H1 (cell line): ENCODE measurements around the gene ATP5ME. TPM values are rescaled to one million over a fixed set of nuclear protein-coding genes. Genes with fewer than 3 reads are reported as not detected.

Experiments used
- CTCF ChIA-PET: fragments of 300-600 bp; sonication (Branson Sonifier 250); formaldehyde crosslinking; loops from one replicate; lab custom pipeline; 2021; ENCODE audit not compliant: partially characterized antibody; lab: Charles Lee
- POLR2A ChIA-PET: fragments of 300-600 bp; sonication (Branson Sonifier 250); formaldehyde crosslinking; loops from one replicate; lab custom pipeline; 2021; ENCODE audit warnings: inconsistent platforms; ENCODE audit not compliant: partially characterized antibody; lab: Charles Lee
- DNase-seq, 2 experiments: peaks; one replicate each; pipeline versions ENCODE4 v3.0.0 to v3.0.0-alpha.2; 2010 to 2022; ENCODE audit warnings: low spot score in 2 of 2, low read depth in 1 of 2, mixed read lengths in 1 of 2
- FAIRE-seq: peaks from 2 replicates; lab custom pipeline; 2011; peaks lifted over from hg19 to GRCh38; lab: Jason Lieb, UNC
- H2AFZ ChIP-seq: 2 replicates; pipeline ENCODE4 v1.8.1; 2012; ENCODE audit warnings: low read length, inconsistent platforms
- H2AK5ac ChIP-seq: 2 replicates; pipeline ENCODE4 v1.6.1; 2013; ENCODE audit warnings: low read depth, low read length
- H2BK120ac ChIP-seq: replicated peaks from 2 replicates; pipeline ENCODE3; 2013; ENCODE audit warnings: low read depth, low read length, inconsistent platforms
- H2BK12ac ChIP-seq: 2 replicates; pipeline ENCODE4 v1.6.1; 2013; ENCODE audit warnings: low read depth, low read length
- H2BK15ac ChIP-seq: 2 replicates; pipeline ENCODE4 v1.6.1; 2013; ENCODE audit warnings: low read length
- H2BK20ac ChIP-seq: 2 replicates; pipeline ENCODE4 v1.6.1; 2013; ENCODE audit warnings: low read length
- H2BK5ac ChIP-seq: 2 replicates; pipeline ENCODE4 v1.6.1; 2013; ENCODE audit warnings: low read depth, low read length
- H3K14ac ChIP-seq: 2 replicates; pipeline ENCODE4 v1.6.1; 2013; ENCODE audit warnings: inconsistent platforms; ENCODE audit not compliant: insufficient read length
- H3K18ac ChIP-seq: 2 replicates; pipeline ENCODE4 v1.6.1; 2013; ENCODE audit warnings: low read length; ENCODE audit errors: extremely low read depth
- H3K23ac ChIP-seq: 2 replicates; pipeline ENCODE4 v1.6.1; 2013; ENCODE audit warnings: inconsistent platforms; ENCODE audit not compliant: insufficient read length
- H3K23me2 ChIP-seq: 2 replicates; pipeline ENCODE4 v1.6.1; 2013; ENCODE audit warnings: low read depth, low read length
- H3K27ac ChIP-seq: 2 replicates; pipeline ENCODE4 v1.6.1; 2011; ENCODE audit warnings: low read depth, low read length, inconsistent platforms
- H3K27me3 ChIP-seq, 4 experiments: replicated peaks in 1 of 4; 1 replicate in 1 of 4; 2 replicates in 3 of 4; pipeline versions ENCODE4 v1.6.1 to v1.8.1; 2011 to 2013; ENCODE audit warnings: low read length in 3 of 4, mild to moderate bottlenecking in 3 of 4, inconsistent platforms in 2 of 4, mixed read lengths in 2 of 4, moderate library complexity in 1 of 4; ENCODE audit not compliant: control insufficient read depth in 3 of 4, insufficient read depth in 3 of 4; ENCODE audit errors: extremely low read depth in 1 of 4
- H3K36me3 ChIP-seq, 4 experiments: 2 replicates each; pipeline versions ENCODE4 v1.6.1 to v1.8.1; 2011 to 2013; ENCODE audit warnings: mild to moderate bottlenecking in 4 of 4, low read length in 3 of 4, moderate library complexity in 2 of 4, control low read depth in 1 of 4, inconsistent platforms in 1 of 4; ENCODE audit not compliant: insufficient read depth in 4 of 4, control insufficient read depth in 2 of 4
- H3K4ac ChIP-seq: replicated peaks from 2 replicates; pipeline ENCODE3; 2013; ENCODE audit warnings: low read length, low read depth, mixed read lengths, inconsistent platforms; ENCODE audit not compliant: insufficient read length
- H3K4me1 ChIP-seq, 4 experiments: replicated peaks in 1 of 4; 1 replicate in 1 of 4; 2 replicates in 3 of 4; pipeline versions ENCODE4 v1.6.1 to v1.8.1; 2011 to 2013; ENCODE audit warnings: low read length in 3 of 4, inconsistent platforms in 2 of 4, mixed read lengths in 1 of 4; ENCODE audit not compliant: insufficient read depth in 4 of 4, control insufficient read depth in 3 of 4
- H3K4me2 ChIP-seq, 2 experiments: 2 replicates each; pipeline versions ENCODE4 v1.6.1 to v1.8.1; 2011 to 2013; ENCODE audit warnings: low read depth in 2 of 2, low read length in 2 of 2, control low read depth in 1 of 2, inconsistent platforms in 1 of 2, mild to moderate bottlenecking in 1 of 2; ENCODE audit not compliant: insufficient read depth in 1 of 2
- H3K4me3 ChIP-seq, 4 experiments: fragments of 200-600, 300-600 bp in 1 of 4; sonication (generic), shearing (Covaris generic), sonication (Bioruptor Twin) in 1 of 4; 2 replicates each; pipeline versions ENCODE4 v1.5.1 to v1.8.1; 2011 to 2016; ENCODE audit warnings: low read length in 4 of 4, low read depth in 3 of 4, control low read depth in 2 of 4, inconsistent platforms in 2 of 4, mild to moderate bottlenecking in 2 of 4, mixed read lengths in 1 of 4, moderate library complexity in 1 of 4; ENCODE audit not compliant: insufficient read depth in 2 of 4; ENCODE audit errors: extremely low read depth in 1 of 4
- H3K56ac ChIP-seq: replicated peaks from 2 replicates; pipeline ENCODE3; 2013; ENCODE audit warnings: low read depth, mild to moderate bottlenecking, mixed read lengths, low read length, inconsistent platforms; ENCODE audit not compliant: insufficient read length
- H3K79me1 ChIP-seq: 2 replicates; pipeline ENCODE4 v1.6.1; 2013; ENCODE audit warnings: low read depth, low read length, control low read depth
- H3K79me2 ChIP-seq, 2 experiments: 2 replicates each; pipeline versions ENCODE4 v1.6.1 to v1.8.1; 2012 to 2013; ENCODE audit warnings: low read length in 2 of 2, mild to moderate bottlenecking in 2 of 2, inconsistent platforms in 1 of 2; ENCODE audit not compliant: insufficient read depth in 2 of 2, control insufficient read depth in 1 of 2
- H3K9ac ChIP-seq, 4 experiments: replicated peaks in 1 of 4; 1 replicate in 1 of 4; 2 replicates in 3 of 4; pipeline versions ENCODE4 v1.6.1 to v1.8.1; 2011 to 2013; ENCODE audit warnings: low read depth in 3 of 4, low read length in 3 of 4, control low read depth in 2 of 4, mild to moderate bottlenecking in 2 of 4, moderate library complexity in 2 of 4, inconsistent platforms in 1 of 4; ENCODE audit errors: extremely low read depth in 1 of 4
- H3K9me3 ChIP-seq, 2 experiments: 2 replicates each; pipeline versions ENCODE4 v1.6.1 to v1.8.1; 2012 to 2013; ENCODE audit warnings: mild to moderate bottlenecking in 2 of 2, moderate library complexity in 2 of 2, control low read depth in 1 of 2, inconsistent platforms in 1 of 2, low read depth in 1 of 2, low read length in 1 of 2, mixed read lengths in 1 of 2; ENCODE audit not compliant: insufficient read depth in 2 of 2
- H4K20me1 ChIP-seq, 2 experiments: replicated peaks in 1 of 2; 2 replicates each; pipeline versions ENCODE3 to v1.8.1; 2011 to 2013; ENCODE audit warnings: inconsistent platforms in 2 of 2, low read length in 2 of 2, mild to moderate bottlenecking in 1 of 2; ENCODE audit not compliant: insufficient read depth in 2 of 2, control insufficient read depth in 1 of 2
- H4K5ac ChIP-seq: 2 replicates; pipeline ENCODE4 v1.6.1; 2013; ENCODE audit warnings: low read length, low read depth, mixed read lengths, inconsistent platforms; ENCODE audit not compliant: insufficient read length
- H4K8ac ChIP-seq: 2 replicates; pipeline ENCODE4 v1.8.0; 2013; ENCODE audit warnings: mild to moderate bottlenecking, moderate library complexity, low read length, inconsistent platforms; ENCODE audit not compliant: insufficient read depth; ENCODE audit errors: extremely low read depth
- H4K91ac ChIP-seq: replicated peaks from 2 replicates; pipeline ENCODE3; 2013; ENCODE audit warnings: low read length, mixed read lengths, inconsistent platforms; ENCODE audit not compliant: insufficient read length
- CEBPB ChIP-seq: IDR thresholded peaks from 2 replicates; pipeline ENCODE4 v1.6.1; 2012; ENCODE audit warnings: low read depth, low read length
- SAP30 ChIP-seq: fragments of 300-600 bp; sonication (generic); IDR thresholded peaks from 2 replicates; pipeline ENCODE4 v1.7.1; 2012; ENCODE audit warnings: low read length, moderate library complexity, mild to moderate bottlenecking, inconsistent platforms; ENCODE audit not compliant: insufficient read depth, insufficient replicate concordance
- TCF12 ChIP-seq: IDR thresholded peaks from 2 replicates; pipeline ENCODE4 v1.6.1; 2011; ENCODE audit warnings: low read depth, mild to moderate bottlenecking, low read length
- TEAD4 ChIP-seq: IDR thresholded peaks from 2 replicates; pipeline ENCODE4 v1.6.1; 2012; ENCODE audit warnings: low read depth, low read length, inconsistent platforms, mixed read lengths
- WGBS, 2 experiments: shearing (Covaris generic) in 1 of 2; methylation state at CpG; one replicate each; pipeline versions ENCODE4 v1.1.6 to v1.1.7; 2013 to 2015; ENCODE audit warnings: low lambda C conversion rate in 2 of 2, mixed read lengths in 2 of 2, inconsistent platforms in 1 of 2, low coverage in 1 of 2, missing lambda C conversion rate in 1 of 2; ENCODE audit not compliant: insufficient replicate concordance in 2 of 2, insufficient coverage in 1 of 2, insufficient read length in 1 of 2; ENCODE audit errors: extremely low coverage in 1 of 2, missing lambda C conversion rate in 1 of 2; 5-methylcytosine and 5-hydroxymethylcytosine counted together
- polyA plus RNA-seq, 7 experiments: library from polyadenylated mRNA; depleted of rRNA in 3 of 7; stranded (reverse) in 5 of 7; unstranded in 2 of 7; fragments of >200 nt in 5 of 7; fragments of 200-250 nt in 2 of 7; gene quantifications; 1 replicate in 5 of 7; 2 replicates in 1 of 7; 4 replicates in 1 of 7; pipeline versions ENCODE4 v1.2.1 to v1.2.3, GENCODE V29; 2011 to 2013; ENCODE audit warnings: missing spikeins in 2 of 7, mixed read lengths in 2 of 7
- total RNA-seq: library from RNA; stranded (reverse); fragmentation: NEBNext Ultra II Directional; extraction: Animal tissue kit (Norgen Biotek cat#: 25700); gene quantifications from 2 replicates; pipeline ENCODE4 v1.2.1, GENCODE V29; 2021
- TF ChIP-seq, protein P1 (sequence below): IDR thresholded peaks from 2 replicates; pipeline ENCODE4 v1.6.1; 2012; ENCODE audit warnings: low read length, inconsistent platforms
- TF ChIP-seq, protein P2 (sequence below), 3 experiments: IDR thresholded peaks; 1 replicate in 2 of 3; 2 replicates in 1 of 3; pipeline versions ENCODE4 v1.5.1 to v1.6.1; 2011; ENCODE audit warnings: low read length in 3 of 3, mild to moderate bottlenecking in 3 of 3, inconsistent platforms in 2 of 3, low read depth in 1 of 3, moderate library complexity in 1 of 3; ENCODE audit not compliant: insufficient read depth in 1 of 3; ENCODE audit errors: control extremely low read depth in 1 of 3

Gene ATP5ME
- total and polyA plus RNA-seq, 2 of the 8 experiments (the other 6 are each of a cell fraction or from before 2014, with no cell fraction given), result 375 to 450 TPM

DNA sequence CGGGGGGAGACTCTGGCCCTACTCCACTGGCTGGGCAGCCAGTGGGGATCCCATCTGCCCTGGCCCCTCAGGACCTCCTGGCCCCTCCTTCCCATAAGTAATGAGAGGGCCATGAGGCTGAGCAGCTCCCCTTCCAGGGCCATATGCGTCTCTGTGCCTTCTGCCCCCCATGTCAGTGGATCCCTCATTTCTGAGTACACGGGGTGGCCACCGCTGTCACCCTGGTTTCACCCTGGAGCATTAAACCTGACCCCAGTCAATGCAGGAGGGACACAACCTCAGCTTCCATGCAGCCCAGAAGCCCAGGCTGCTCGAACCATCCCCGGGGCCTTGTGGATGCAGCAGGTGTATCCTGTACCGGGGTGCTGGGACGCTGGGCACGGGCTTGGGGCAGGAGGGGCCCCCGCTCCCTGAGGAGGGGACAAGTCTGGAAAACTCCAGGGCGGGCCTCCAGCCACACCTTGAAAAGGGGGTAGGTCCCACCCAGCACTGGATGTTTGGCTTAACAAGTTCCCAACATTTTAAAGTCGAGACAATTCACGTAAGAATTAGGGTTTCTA, 24.2 kb downstream of the ATP5ME start:
- Histone ChIP-seq H4K91ac (no peak overlapping the region), H3K4ac (no peak overlapping the region), H3K9ac (no peak overlapping the region), H2BK15ac (no peak overlapping the region), H3K56ac (no peak overlapping the region), H2BK20ac (no peak overlapping the region), H3K79me2 (no peaks in the 10 kb centered on the region), H2AFZ (no peak overlapping the region), H3K4me2 (no peak overlapping the region), H3K23ac (no peak overlapping the region), H4K20me1 (no peaks in the 10 kb centered on the region), H3K4me1 (peaks cover 0 to 5% (median 0%) of the 10 kb centered on the region in 4 experiments; a peak in 1 of 7 replicates), H4K8ac (no peak overlapping the region), H3K4me3 (no peak overlapping the region), H3K23me2 (no peaks in the 10 kb centered on the region), H3K18ac (no peak overlapping the region), H3K14ac (no peak overlapping the region), H2AK5ac (no peak overlapping the region), H3K79me1 (no peaks in the 10 kb centered on the region), H3K27me3 (peaks cover 0 to 9% (median 0%) of the 10 kb centered on the region in 4 experiments; a peak in 2 of 7 replicates), H3K36me3 (no peaks in the 10 kb centered on the region), H3K9me3 (no peaks in the 10 kb centered on the region), H3K27ac (no peak overlapping the region), H4K5ac (no peak overlapping the region), H2BK5ac (no peak overlapping the region), H2BK120ac (no peak overlapping the region), H2BK12ac (no peak overlapping the region)
- CTCF ChIA-PET, result interaction anchor here (0.6 to 1.1 kb wide), 2 partner anchors 16 to 18 kb away, joined by 3 to 4 read pairs; no protein-coding TSS in a partner anchor
- POLR2A ChIA-PET, result interaction anchor here (0.9 to 1.6 kb wide), 5 partner anchors 8 to 176 kb away, joined by 3 to 4 read pairs (median 3); partner anchors contain the start of genes ATP5ME and MYL5
- 90% methylated on average over 13 of the region's 13 CpGs; no CpG with 5 or more reads in 1 of the 2 experiments for WGBS, 2 experiments
- FAIRE-seq (no peak), DNase-seq (no peak)
- TF ChIP-seq, protein P1, sequence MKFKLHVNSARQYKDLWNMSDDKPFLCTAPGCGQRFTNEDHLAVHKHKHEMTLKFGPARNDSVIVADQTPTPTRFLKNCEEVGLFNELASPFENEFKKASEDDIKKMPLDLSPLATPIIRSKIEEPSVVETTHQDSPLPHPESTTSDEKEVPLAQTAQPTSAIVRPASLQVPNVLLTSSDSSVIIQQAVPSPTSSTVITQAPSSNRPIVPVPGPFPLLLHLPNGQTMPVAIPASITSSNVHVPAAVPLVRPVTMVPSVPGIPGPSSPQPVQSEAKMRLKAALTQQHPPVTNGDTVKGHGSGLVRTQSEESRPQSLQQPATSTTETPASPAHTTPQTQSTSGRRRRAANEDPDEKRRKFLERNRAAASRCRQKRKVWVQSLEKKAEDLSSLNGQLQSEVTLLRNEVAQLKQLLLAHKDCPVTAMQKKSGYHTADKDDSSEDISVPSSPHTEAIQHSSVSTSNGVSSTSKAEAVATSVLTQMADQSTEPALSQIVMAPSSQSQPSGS, result no peak
- TF ChIP-seq SAP30 (no peak), CEBPB (no peak), TCF12 (no peak), TEAD4 (no peak)
- TF ChIP-seq, protein P2, sequence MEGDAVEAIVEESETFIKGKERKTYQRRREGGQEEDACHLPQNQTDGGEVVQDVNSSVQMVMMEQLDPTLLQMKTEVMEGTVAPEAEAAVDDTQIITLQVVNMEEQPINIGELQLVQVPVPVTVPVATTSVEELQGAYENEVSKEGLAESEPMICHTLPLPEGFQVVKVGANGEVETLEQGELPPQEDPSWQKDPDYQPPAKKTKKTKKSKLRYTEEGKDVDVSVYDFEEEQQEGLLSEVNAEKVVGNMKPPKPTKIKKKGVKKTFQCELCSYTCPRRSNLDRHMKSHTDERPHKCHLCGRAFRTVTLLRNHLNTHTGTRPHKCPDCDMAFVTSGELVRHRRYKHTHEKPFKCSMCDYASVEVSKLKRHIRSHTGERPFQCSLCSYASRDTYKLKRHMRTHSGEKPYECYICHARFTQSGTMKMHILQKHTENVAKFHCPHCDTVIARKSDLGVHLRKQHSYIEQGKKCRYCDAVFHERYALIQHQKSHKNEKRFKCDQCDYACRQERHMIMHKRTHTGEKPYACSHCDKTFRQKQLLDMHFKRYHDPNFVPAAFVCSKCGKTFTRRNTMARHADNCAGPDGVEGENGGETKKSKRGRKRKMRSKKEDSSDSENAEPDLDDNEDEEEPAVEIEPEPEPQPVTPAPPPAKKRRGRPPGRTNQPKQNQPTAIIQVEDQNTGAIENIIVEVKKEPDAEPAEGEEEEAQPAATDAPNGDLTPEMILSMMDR (IDR thresholded peaks at IDR 0.05; ENCODE audit: control extremely low read depth in 1 of 3, insufficient read depth in 1 of 3, low read depth in 1 of 3, low read length in 3 of 3), result no peak
